GM23248 (cell line): ENCODE data around the gene ARHGAP10.

Source experiments
- EZH2 ChIP-seq: fragments of 200-600 bp; sonication (generic); IDR thresholded peaks from 2 replicates; pipeline ENCODE4 v1.6.1; 2018; ENCODE audit warnings: antibody characterized with exemption, mild to moderate bottlenecking; ENCODE audit not compliant: insufficient read depth, poor library complexity, severe bottlenecking
- EZH2phosphoT487 ChIP-seq: fragments of 200-600 bp; sonication (generic); IDR thresholded peaks from 2 replicates; pipeline ENCODE4 v1.6.1; 2018; ENCODE audit warnings: antibody characterized with exemption, moderate library complexity, mild to moderate bottlenecking, low read depth; ENCODE audit not compliant: insufficient read depth

DNA sequence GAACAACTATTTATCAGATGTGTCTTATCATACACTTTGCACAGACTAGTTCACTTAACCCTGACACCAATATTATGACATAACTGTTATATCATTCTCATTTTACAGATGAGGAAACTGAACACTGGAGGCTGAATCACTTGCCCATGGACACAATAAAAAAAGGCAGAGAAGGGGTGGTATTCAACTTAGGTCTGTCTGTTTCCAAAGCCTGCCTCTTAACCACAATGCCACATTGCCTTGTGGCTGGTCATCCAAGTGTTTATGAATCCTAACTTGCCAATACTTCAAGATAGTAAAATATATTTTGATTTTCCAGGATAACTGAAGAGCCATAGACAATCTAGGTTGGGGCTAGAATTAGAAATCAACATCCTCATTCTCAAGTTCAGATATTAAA is 382.5 kb downstream of the ARHGAP10 start:
- TF ChIP-seq EZH2 (no peak), EZH2phosphoT487 (no peak)
